HG02759 (cell line): ENCODE results near the gene NFX1.

Experiments
- ATAC-seq: cut with Tn5 transposase; IDR thresholded peaks from one replicate; pipeline ENCODE4 v1.9.1; 2021; ENCODE audit warnings: mild to moderate bottlenecking, moderate library complexity; ENCODE audit not compliant: unreplicated experiment

Gene NFX1

GRCh38 chr9:33265211-33265865, 25.0 kb upstream of the NFX1 start:
- no peak for ATAC-seq

DNA sequence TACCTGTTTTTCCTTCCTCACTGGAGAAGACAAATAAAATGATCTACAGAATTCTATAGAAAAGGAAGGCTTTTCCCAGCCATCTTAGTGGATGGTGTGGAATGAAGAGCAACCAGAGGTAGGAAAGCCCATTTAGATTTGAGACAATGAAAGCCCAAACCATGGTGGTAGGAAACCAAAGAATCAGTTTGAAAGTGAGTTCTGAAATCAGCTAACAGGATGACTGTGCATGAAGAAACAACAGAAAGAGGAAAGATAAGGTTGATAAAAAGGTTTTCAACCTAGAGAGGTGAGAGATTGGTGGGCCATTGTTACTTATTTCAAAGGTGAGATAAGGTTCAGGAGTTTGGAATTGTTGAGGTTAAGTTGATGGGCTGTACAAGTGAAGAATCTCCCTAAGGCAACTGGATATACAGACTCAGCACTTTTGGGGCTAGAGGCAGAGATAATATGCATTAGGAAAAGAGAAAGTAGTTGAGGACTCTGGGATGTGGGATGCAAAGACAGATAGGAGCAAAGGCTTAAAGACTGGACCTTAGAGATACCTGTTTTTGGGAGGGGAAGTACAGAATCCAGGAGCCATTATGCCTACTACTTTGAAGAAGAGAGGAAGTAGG, 23.1 kb upstream of the NFX1 start:
- no peak for ATAC-seq

GRCh38 chr9:33270146-33270545, 20.2 kb upstream of the NFX1 start:
- no peak for ATAC-seq

DNA sequence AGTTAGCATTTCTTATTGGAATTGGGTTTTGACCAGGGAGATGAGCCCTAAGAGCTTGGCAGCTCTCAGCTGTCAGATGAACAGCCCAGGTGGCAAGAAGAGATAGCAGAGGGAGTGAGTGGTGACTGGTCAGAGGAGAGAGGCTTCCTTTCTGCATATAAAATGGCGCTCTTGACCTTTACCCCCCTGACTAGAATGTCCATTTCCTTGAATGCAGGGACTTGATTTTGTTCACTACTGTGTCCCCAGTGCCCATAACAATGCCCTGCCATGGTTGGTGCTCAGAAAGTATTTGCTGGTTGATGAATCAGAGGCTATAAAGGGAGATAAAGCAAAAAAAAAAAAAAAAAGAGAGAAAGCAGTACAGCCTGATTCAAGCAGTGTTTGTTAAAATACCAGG, 18.3 kb upstream of the NFX1 start:
- ATAC-seq, result no peak

DNA sequence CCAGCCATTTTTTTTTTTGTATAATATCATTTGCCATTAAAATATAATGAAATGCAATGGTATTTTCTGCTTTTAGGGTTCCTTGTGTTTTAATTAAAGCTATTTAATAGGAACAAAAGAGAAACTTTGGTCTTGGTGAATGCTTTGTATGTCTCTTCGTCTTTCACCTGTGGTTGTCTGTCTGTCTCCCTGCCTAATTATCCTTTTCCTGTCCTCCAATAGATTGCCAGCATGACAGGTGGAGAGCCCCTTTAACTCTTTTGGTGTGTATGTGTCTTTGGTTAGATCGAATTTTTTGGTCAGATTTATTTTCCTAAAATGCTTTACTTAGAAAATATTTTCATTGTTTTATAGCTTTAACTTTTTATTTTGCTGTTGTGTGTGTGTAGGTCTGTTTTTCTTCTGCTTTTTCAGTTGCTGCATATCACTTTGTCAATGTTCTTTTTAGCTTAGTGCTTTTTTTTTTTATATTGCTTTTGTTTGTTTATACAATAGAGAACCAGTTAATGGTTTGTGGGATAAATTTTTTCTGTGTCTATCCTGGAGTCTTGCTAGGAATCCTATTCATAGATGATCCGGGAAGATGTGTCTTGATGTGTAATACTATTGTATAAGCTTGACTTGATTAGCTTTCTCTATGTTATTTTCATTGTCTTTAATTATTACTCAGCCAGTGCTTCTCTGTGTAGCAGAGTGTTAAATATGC, 16.9 kb upstream of the NFX1 start:
- ATAC-seq, result no peak

DNA sequence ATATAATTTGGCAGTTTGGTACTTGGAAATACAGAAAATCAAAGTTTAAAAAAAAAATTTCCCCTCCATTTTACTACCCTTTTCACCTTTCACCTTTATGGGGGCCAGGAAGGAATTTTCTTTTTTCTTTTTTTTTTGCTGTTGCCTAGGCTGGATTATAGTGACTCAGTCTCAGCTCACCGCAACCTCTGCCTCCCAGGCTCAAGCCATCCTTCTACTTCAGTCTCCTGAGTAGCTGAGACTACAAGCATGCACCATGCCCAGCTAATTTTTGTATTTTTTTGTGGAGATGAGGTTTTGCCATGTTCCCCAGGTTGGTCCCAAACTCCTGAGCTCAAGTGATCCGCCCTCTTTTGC, 16.4 kb upstream of the NFX1 start:
- no peak for ATAC-seq

DNA sequence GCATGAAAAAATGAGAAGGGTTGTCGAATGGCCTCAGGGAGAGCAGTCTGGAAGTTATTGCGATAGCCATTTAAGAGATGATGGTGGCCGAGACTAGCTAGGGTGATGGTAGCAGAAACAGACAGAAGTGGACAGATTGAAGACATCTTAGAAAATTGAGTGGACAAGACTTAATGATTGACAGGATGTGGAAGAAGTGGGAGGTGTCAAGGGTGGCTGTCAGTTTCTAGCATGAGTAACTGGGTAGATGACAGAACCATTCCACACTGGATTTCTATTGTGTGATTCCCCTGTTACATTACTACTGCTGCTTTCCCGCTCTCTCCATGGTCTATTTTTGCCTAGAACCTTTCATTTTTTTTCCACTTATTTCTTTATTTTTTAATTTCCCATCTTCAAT, 12.8 kb upstream of the NFX1 start:
- no peak for ATAC-seq

DNA sequence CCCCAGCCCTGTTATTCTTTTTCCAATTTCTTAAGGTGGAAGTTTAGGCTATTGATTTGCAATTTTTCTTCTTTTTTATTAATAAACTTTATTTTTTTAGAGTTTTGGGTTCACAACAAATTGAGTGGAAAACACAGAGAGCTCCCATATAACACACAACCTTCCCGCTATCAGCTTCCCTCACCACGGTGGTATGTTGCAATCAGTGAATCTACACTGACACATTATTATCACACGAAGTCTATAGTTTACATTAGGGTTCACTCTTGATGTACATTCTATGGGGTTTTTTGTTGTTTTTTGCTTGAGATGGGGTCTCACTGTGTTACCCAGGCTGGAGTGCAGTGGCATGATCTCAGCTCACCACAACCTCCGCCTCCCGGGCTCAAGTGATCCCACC, 4.8 kb upstream of the NFX1 start:
- no peak for ATAC-seq

GRCh38 chr9:33287087-33287490, 3.2 kb upstream of the NFX1 start:
- no peak for ATAC-seq

GRCh38 chr9:33288235-33288634, 2.1 kb upstream of the NFX1 start:
- ATAC-seq, result no peak

DNA sequence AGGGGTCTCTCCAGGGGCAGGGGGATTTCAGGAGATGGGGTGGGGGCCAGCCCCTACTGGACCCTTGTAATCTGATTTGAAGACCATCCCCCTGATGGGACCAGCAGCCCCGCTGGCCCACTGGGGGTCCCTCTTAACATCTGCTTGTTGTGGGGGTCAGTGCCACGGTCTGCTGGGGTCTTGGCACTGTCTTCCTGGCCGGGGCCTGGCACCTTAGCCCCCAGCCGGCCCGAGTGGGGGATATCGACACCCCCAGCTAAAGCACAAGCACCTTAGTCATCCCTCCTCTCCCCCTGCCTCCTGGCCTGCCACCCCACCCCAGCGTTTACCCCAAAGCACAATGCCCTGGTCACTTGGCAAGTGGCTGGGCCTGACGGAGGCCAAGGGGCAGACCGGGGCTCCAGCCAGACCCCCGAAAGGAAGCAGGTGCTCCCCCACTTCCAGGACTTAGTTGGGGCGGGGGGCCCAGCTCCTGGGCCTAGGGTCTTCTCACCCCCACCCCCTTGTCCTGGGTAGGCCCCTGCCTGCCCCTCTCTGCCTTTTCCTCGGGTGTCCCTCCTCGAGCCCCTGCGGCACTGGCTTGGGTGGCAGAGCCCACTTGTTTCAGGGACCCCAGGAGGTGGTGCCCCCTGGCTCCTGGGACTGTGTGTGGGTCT, 1.4 kb upstream of the NFX1 start:
- no peak for ATAC-seq

DNA sequence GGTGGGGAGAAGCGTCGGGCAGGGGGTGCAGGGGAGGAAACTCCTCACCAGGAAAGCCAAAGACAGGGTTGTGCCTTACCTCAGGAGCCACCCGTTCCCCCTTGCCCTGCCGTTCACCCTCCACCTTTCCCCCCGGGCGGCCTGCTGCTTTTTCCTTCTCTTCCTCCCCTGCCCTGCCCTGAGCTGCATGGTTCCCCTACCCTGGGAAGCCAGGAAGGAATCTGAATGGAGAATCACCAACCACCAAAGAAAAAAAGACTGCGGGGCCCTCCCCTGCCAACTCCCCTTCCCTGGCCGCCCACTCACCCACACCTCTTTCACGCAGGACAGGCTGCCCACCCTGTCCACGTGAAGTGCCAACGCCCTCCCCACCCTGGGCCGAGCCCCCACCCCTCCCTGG, 820 bp upstream of the NFX1 start:
- ATAC-seq, result no peak

DNA sequence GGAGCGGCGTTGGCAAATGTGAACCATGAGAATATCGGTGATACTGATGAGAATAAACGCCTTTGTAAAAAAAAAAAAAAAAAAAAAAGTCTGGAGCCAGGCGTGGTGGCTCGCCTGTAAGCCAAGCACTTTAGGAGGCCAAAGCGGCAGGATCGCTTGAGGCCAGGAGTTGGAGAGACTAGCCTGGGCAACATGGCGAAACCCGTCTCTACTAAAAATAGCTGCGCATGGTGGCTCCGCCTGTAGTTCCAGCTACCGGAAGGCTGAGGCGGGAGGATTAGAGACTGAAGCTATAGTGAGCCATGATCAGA, 425 bp upstream of the NFX1 start:
- ATAC-seq, result no peak

- no peak for ATAC-seq
Measured at GRCh38 chr9:33291031-33291397, 698 bp downstream of the NFX1 start.

- no peak for ATAC-seq
Measured at GRCh38 chr9:33291901-33292300, 1.6 kb downstream of the NFX1 start.

GRCh38 chr9:33293782-33294181, 3.5 kb downstream of the NFX1 start:
- no peak for ATAC-seq

DNA sequence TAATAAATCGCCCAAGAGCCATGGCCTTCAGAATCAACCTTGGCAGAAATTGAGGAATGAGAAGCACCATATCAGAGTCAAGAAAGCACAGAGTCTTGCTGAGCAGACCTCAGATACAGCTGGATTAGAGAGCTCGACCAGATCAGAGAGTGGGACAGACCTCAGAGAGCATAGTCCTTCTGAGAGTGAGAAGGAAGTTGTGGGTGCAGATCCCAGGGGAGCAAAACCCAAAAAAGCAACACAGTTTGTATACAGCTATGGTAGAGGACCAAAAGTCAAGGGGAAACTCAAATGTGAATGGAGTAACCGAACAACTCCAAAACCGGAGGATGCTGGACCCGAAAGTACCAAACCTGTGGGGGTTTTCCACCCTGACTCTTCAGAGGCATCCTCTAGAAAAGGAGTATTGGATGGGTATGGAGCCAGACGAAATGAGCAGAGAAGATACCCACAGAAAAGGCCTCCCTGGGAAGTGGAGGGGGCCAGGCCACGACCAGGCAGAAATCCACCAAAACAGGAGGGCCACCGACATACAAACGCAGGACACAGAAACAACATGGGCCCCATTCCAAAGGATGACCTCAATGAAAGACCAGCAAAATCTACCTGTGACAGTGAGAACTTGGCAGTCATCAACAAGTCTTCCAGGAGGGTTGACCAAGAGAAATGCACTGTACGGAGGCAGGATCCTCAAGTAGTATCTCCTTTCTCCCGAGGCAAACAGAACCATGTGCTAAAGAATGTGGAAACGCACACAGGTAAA, 4.5 kb downstream of the NFX1 start:
- no peak for ATAC-seq

DNA sequence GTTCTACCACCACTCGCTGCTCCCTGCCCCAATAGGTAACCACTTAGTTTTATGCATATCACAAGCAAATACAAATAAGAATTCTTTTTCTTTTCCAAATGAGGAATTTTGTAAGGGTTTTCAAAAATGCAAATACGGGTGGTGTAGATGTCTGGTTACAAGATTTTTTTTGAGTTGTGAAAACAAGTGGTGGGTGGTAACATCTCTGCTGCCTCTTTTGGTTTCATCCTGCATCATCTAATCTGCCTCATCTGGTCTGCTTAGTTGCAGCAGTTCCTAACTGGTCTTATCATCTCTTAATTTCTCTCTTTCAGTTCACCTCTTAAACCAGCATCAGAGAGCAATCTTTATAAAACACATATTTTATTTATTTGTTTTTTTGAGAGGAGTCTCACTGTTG, 5.3 kb downstream of the NFX1 start:
- peak; percentile 37 for ATAC-seq

GRCh38 chr9:33297432-33297831, 7.1 kb downstream of the NFX1 start:
- peak; percentile 93 for ATAC-seq

- no peak for ATAC-seq
Measured at GRCh38 chr9:33300546-33300945, 10.2 kb downstream of the NFX1 start.

GRCh38 chr9:33304362-33304761, 14.0 kb downstream of the NFX1 start:
- ATAC-seq, result no peak

- no peak for ATAC-seq
Measured at GRCh38 chr9:33306037-33306436, 15.7 kb downstream of the NFX1 start.
